SH-SY5Y (cell line): ENCODE measurements around the gene ARFRP1.
A peak's percentile ranks its signal among the peaks of the same experiment; 100 is the strongest.

ENCODE experiments used
- GATA2 ChIP-seq: IDR thresholded peaks from 2 replicates; pipeline ENCODE4 v1.6.1; 2011; ENCODE audit warnings: mild to moderate bottlenecking, low read depth, low read length
- GATA3 ChIP-seq: IDR thresholded peaks from 2 replicates; pipeline ENCODE4 v1.6.1; 2011; ENCODE audit warnings: low read depth, mild to moderate bottlenecking, low read length, moderate library complexity

Gene ARFRP1

GRCh38 chr20:63701329-63702035 is 6.3 kb downstream of the ARFRP1 start:
- TF ChIP-seq GATA2: no peak
- no peak for TF ChIP-seq GATA3

GRCh38 chr20:63701051-63701328 is 6.8 kb downstream of the ARFRP1 start:
- no peak for TF ChIP-seq GATA2
- no peak for TF ChIP-seq GATA3

- TF ChIP-seq GATA2 (peak; percentile 26; the same call in 1 of the 2 replicates), GATA3 (no peak)
Observed at GRCh38 chr20:63700199-63701050, 7.4 kb downstream of the ARFRP1 start.

- no peak for TF ChIP-seq GATA2
- TF ChIP-seq GATA3: no peak
Observed at GRCh38 chr20:63699466-63700198, 8.1 kb downstream of the ARFRP1 start.

- TF ChIP-seq GATA3: no peak
Observed at GRCh38 chr20:63698739-63699465, 8.9 kb downstream of the ARFRP1 start.

- TF ChIP-seq GATA2 (no peak), GATA3 (no peak)
Observed at GRCh38 chr20:63697868-63698545, 9.8 kb downstream of the ARFRP1 start.

GRCh38 chr20:63697357-63697867 is 10.4 kb downstream of the ARFRP1 start:
- TF ChIP-seq GATA2 (no peak), GATA3 (no peak)

GRCh38 chr20:63696628-63697356 is 11.0 kb downstream of the ARFRP1 start, which contains the start of gene TNFRSF6B:
Gene TNFRSF6B (plus strand): TSS chr20:63696652. CDS start chr20:63696768, 116 bp downstream.
- no peak for TF ChIP-seq GATA3
- TF ChIP-seq GATA2: no peak

GRCh38 chr20:63696306-63696627 is 11.5 kb downstream of the ARFRP1 start:
- TF ChIP-seq GATA2 (no peak), GATA3 (no peak)

GRCh38 chr20:63695424-63696305 is 12.1 kb downstream of the ARFRP1 start:
- TF ChIP-seq GATA3: no peak
- no peak for TF ChIP-seq GATA2

GRCh38 chr20:63694584-63695423 is 13.0 kb downstream of the ARFRP1 start:
- TF ChIP-seq GATA3 (no peak), GATA2 (no peak)
